22Rv1 (cell line): Measurements from ENCODE around the gene SPECC1L.

Experiments
- CTCF ChIP-seq: fragments of 450-650 bp; IDR thresholded peaks from 2 replicates; pipeline ENCODE4 v1.5.1; 2017; ENCODE audit warnings: mild to moderate bottlenecking
- ZFX ChIP-seq: fragments of 450-650 bp; IDR thresholded peaks from 2 replicates; pipeline ENCODE4 v1.6.1; 2017; ENCODE audit warnings: antibody characterized with exemption, borderline replicate concordance

- TF ChIP-seq CTCF, result no peak
- no peak for TF ChIP-seq ZFX
Observed at GRCh38 chr22:24405631-24406321, 135.1 kb downstream of the SPECC1L start.
